GM19043 (cell line): ENCODE measurements around the gene RER1.

Experiments used
- ATAC-seq: cut with Tn5 transposase; IDR thresholded peaks from one replicate; pipeline ENCODE4 v1.9.1; 2021; ENCODE audit warnings: low read depth; ENCODE audit not compliant: unreplicated experiment

The RER1 gene, protein sequence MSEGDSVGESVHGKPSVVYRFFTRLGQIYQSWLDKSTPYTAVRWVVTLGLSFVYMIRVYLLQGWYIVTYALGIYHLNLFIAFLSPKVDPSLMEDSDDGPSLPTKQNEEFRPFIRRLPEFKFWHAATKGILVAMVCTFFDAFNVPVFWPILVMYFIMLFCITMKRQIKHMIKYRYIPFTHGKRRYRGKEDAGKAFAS

DNA sequence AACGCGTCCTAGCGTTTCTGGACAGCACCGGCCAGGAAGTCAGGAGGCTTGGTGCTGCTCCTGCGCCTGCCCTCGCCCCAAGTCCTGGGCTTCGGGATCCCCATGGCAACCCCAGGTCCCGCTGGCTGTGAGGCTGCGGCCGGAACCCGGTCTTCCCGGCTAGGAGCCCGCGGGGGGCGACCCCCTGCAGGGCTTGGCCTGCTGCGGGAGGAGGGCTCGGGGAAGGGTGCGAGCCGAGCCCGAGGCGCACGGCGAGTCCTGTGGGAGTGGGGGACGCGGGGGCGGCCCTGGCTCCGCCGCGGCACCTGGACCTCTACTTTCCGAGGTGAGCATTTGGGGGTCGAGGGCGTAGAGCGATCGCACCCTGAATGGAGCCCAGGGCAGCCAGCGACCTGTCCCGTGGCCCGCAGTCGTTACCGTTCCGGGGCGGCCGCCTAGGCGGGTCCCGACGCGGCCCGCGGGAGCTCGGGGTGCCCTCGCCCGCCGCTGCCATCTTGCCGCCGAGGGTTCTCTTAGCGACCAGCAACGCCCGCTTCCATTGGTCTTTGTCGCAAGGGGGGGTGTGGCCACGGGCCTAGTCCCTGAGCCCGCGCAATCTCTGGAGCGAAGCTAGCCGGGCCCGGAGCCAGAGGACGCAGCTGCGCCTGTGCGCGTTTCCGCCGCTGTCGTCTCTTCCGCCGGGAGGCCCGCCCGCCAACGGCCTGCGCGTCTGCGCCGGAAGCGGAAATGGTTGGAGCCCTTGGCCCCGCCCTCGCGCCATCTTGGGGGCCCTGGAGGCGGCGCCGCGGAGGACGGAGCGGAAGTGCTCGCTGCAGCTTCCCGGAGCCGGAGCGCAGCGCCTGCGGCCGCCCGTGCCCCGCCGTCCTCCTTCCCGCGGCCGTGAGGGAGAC lies at the start of gene RER1, which contains the start of gene MORN1:
RER1 (plus strand) TSS at position 801 of the 890 bp plus-strand sequence. CDS start 3,950 bp downstream, outside the sequence.
MORN1 (minus strand) TSS at position 514 of the 890 bp plus-strand sequence; CDS start at position 493, 21 bp downstream.
- peak; percentile 95 for ATAC-seq

GRCh38 chr1:2342384-2343022 lies 49.1 kb upstream of the RER1 start:
- no peak for ATAC-seq

- no peak for ATAC-seq
These were observed 48.4 kb upstream of the RER1 start for GRCh38 chr1:2343023-2343935.

DNA sequence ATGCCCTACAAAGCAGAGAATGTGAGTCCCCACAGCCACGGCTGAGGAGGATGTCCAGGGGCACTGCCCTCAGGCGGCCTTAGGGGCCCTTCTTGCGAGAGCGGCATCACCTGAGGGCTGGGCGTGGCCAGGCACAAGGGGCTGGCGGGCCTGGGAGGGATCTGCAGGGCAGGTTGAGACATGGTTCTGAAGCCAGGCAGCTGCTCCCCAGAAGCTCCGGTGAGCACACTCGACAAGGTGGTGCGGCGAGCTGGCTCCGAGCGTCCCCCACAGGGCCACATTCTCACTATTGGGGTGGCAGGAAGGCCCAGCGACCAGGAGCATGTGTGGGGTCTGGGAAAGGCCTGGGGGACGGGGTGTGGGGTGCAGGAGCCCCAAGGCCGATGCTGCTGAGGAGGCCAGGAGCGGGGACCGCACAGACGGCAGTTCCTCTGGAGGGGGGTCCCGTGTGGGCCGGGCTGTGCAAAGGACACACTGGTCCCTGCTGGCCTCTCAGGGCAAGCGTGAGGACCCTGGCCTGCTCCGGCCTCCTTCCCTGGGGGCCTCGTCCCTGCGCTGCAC lies 47.4 kb upstream of the RER1 start:
- no peak for ATAC-seq

DNA sequence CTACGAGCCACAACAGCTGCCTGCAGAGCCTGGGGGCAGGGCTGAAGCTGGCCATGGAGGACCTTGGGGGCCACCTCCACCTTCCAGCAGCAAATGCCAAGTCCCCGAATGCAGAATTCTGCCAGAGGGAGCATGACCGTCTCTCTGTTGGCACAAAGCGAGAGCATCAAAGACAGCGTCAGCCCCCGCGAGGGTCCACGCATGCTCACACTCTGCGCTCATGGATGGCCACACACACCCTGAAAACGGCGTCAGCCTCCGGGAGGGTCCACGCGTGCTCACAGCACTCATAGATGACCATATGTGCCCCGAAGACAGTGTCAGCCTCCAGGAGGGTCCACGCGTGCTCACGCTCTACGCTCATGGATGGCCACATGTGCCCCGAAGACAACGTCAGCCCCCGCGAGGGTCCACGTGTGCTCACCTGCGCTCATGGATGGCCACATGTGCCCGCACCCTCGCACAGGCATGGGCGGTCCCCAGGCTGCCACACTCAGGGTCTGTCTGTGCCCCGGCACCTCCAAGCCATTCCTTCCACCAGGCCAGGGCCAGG lies 46.8 kb upstream of the RER1 start:
- ATAC-seq: no peak

- no peak for ATAC-seq
These were observed 46.2 kb upstream of the RER1 start for GRCh38 chr1:2345297-2346075.

DNA sequence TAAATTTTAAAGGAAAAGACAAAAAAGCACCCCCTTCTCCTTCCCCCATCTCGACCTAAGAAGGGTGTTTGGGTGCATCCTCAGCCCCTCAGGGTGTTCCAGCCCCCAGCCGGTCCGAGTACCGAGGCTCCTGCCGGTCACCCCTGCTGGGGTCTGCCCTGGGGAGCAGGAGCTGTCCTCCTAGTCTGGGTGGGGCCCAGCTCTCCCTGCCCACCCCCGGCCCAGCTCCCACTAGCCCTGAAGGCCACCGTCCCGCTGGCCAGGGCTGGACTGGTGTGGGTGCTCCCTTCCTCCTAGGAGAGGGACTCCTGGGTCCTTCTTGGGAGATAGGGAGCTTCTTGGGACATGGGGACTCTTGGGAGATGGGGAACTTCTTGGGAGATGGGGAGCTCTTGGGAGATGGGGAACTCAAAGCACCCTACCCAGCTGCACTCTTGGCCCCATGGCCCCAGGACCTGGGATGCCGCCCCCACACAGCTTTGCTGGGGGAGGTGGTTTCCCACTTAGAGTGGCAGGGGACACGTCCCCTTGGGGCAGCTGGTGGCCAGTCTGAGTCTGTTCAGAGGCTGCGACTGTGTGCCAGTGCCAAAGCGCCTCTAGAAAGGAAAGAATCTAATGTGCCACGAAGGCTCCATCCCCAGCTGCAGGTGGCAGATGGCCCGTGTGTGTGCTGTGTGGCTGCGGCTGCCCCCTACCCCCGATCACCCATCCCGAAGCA lies 44.8 kb upstream of the RER1 start:
- no peak for ATAC-seq

DNA sequence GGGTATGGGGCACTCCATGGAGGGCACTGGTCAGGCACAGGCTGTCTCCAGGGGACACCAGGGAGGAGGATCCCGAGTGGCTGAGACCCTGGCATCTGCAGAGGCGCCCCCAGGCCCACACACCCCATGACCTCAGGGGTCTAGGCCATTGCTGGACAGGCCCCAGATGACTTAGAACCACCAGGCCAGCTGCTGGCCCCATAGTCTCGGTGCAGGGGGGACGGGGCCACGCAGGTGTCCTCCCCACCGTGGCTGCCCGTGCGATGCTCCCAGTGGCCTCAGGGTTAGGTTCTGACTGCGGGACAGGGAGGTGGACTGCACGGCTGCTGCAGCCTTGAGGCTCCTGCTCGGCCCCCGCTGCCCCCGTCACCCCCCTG lies 44.2 kb upstream of the RER1 start:
- ATAC-seq: no peak

DNA sequence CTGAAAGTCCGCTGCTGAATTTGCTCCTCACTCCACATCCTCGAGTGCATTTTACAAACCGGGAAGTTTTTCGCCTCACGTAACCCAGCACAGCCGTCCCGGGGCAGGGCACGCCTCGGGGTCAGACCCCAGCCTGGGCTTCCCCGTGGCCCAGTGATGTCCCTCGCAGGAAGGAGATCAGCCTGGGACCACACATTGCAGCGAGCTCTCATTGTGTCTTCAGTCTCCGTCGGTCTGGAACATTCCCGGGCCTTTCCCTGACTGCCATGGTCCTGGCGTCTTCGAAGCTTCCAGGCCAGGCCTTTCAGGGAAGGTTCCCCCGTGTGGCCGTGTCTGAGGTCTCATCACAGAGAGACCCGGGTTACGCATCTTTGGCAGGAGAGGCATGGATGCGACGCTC lies 43.7 kb upstream of the RER1 start:
- no peak for ATAC-seq

GRCh38 chr1:2348346-2349325 lies 43.0 kb upstream of the RER1 start:
- no peak for ATAC-seq

GRCh38 chr1:2349806-2350205 lies 41.8 kb upstream of the RER1 start:
- ATAC-seq: no peak

GRCh38 chr1:2350501-2350900 lies 41.1 kb upstream of the RER1 start:
- no peak for ATAC-seq

GRCh38 chr1:2350911-2351655 lies 40.6 kb upstream of the RER1 start:
- ATAC-seq: no peak

GRCh38 chr1:2351723-2352122 lies 39.9 kb upstream of the RER1 start:
- no peak for ATAC-seq

DNA sequence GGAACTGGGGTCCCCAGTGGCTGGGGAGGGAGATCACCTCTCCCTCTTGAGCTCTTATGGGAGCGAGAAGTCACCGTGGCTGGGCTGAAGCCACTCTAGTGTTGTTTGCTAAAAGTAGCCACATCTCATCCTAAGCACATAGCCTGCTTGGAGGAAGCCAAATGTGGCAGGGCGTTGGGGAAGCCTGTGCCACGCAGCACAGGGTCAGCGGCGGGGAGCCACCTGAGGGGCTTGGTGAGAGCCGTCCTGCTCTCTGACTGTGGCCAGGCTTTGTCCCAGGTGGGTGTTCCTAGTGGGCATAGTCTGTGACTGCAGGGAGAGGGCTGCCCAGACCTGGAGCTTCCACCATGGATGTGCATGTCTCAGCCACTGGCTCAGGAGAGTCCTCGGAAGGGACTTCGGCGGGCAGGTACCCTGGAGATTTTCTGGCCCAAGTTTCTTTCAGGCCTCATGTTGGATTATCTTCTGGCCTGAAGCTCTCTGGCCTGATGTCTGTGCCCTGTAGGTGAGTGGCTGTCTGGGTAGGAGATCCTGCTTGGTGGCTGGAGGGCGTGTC lies 39.2 kb upstream of the RER1 start:
- ATAC-seq: no peak

GRCh38 chr1:2352897-2353550 lies 38.6 kb upstream of the RER1 start:
- ATAC-seq: no peak
